Small intestine (tissue), 7 donors: ENCODE data around the gene MEGF11. TPM values are rescaled to one million over a fixed set of nuclear protein-coding genes. Genes with fewer than 3 reads are reported as not detected.

Source experiments
- DNase-seq, 2 donors: peaks; one replicate each; pipeline versions ENCODE4 v3.0.0 to v3.0.0-alpha.2; 2013
- FAIRE-seq: peaks from 2 replicates; lab custom pipeline; 2012; peaks lifted over from hg19 to GRCh38; lab: Jason Lieb, UNC
- H3K27ac ChIP-seq, 3 donors: one replicate each; pipeline ENCODE4 v1.5.1; 2013; ENCODE audit warnings: low read length in 2 of 3, mild to moderate bottlenecking in 2 of 3, control low read depth in 1 of 3, inconsistent platforms in 1 of 3, low read depth in 1 of 3, moderate library complexity in 1 of 3
- H3K27me3 ChIP-seq, 3 donors: one replicate each; pipeline ENCODE4 v1.6.1; 2013; ENCODE audit warnings: low read length in 3 of 3, inconsistent platforms in 1 of 3; ENCODE audit not compliant: control insufficient read depth in 3 of 3, insufficient read depth in 3 of 3
- H3K36me3 ChIP-seq, 3 donors: one replicate each; pipeline ENCODE4 v1.6.1; 2013; ENCODE audit warnings: low read length in 3 of 3, inconsistent platforms in 1 of 3, low read depth in 1 of 3, mild to moderate bottlenecking in 1 of 3, moderate library complexity in 1 of 3; ENCODE audit not compliant: control insufficient read depth in 3 of 3, insufficient read depth in 2 of 3
- H3K4me1 ChIP-seq, 3 donors: one replicate each; pipeline ENCODE4 v1.6.1; 2013; ENCODE audit warnings: low read length in 2 of 3, inconsistent platforms in 1 of 3, low read depth in 1 of 3, mild to moderate bottlenecking in 1 of 3, moderate library complexity in 1 of 3; ENCODE audit not compliant: control insufficient read depth in 3 of 3, insufficient read depth in 2 of 3
- H3K4me3 ChIP-seq, 3 donors: one replicate each; pipeline ENCODE4 v1.5.1; 2013; ENCODE audit warnings: low read length in 3 of 3, control low read depth in 1 of 3, inconsistent platforms in 1 of 3, low read depth in 1 of 3, mild to moderate bottlenecking in 1 of 3, moderate library complexity in 1 of 3
- H3K9me3 ChIP-seq, 2 donors: one replicate each; pipeline ENCODE4 v1.6.1; 2013; ENCODE audit warnings: low read depth in 1 of 2, low read length in 1 of 2; ENCODE audit not compliant: control insufficient read depth in 2 of 2, insufficient read depth in 1 of 2
- WGBS, 3 donors: extraction: QIAGEN DNeasy Blood & Tissue Kit; methylation state at CpG; one replicate each; pipeline ENCODE4 v1.1.7; 2013; 5-methylcytosine and 5-hydroxymethylcytosine counted together
- polyA plus RNA-seq, 4 donors: library from polyadenylated mRNA; stranded (reverse) in 3 of 4; unstranded in 1 of 4; fragments of 200-250 nt in 3 of 4; fragments of 120-200 nt in 1 of 4; gene quantifications; one replicate each; pipeline versions ENCODE4 v1.2.1 to v1.2.3, GENCODE V29; 2013
- donor health status: healthy with polysubstance abuse.
- donor health status: control.
- donor health status: control.
- donor health status: Bipolar disorder and iron deficiency.
- donor health status: healthy.

MEGF11 gene
- polyA plus RNA-seq, 4 donors, result 0.24 to 0.41 TPM; not detected in 2

GRCh38 chr15:66292571-66293418, 39.2 kb upstream of the MEGF11 start:
- FAIRE-seq (no peak), DNase-seq (peak; percentile 12 to 30)

DNA sequence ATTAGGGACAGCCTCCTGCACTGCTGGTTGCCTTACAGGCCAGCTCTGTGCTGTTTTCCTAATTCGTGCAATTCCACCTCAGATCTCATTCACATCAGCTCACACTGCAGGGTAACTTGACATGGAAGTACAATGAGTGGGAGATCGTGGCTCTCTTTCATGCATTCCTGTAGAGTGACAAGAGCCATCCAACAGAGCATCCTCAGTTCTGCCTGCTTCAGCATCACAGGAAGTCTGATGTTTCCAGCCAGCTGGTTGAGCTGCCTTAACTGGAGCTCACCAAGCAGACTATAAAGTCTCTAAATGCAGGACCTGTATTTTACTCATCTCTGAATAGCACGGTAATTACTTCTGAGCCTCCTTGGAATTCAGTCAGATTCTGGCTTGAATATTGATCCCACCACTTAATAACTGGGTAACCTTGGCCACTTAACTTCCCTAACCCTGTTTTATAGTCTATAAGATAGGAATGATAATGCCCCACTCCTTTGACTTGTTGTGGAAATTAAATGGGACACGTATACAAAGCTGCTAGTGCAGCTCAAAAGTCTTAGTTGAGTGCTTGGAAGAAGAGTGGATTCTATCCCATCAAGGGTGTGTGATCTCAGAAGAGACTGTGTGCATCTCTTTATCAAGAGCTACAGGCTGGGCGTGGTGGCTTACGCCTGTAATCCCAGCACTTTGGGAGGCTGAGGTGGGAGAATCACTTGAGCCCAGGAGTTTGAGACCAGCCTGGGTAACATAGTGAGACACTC, 38.4 kb upstream of the MEGF11 start:
- peaks cover 0 to 25% (median 7%) of the 10 kb centered on the region in 3 donors for H3K4me1 ChIP-seq
- no peaks in the 10 kb centered on the region for H3K27me3 ChIP-seq
- FAIRE-seq, result no peak
- DNase-seq, result peak in 1 of 2 donors; percentile 17
- no peak overlapping the region for H3K27ac ChIP-seq
- H3K4me3 ChIP-seq, result peak overlapping the region in 1 of 3 donors; percentile 53
- H3K9me3 ChIP-seq, result no peaks in the 10 kb centered on the region
- 27 to 65% (median 43%) methylated on average over 6 of the region's 6 CpGs for WGBS, 3 donors
- no peaks in the 10 kb centered on the region for H3K36me3 ChIP-seq

More at GRCh38 chr15:66292571-66293418, 39.2 kb upstream of the MEGF11 start:
- no peaks in the 10 kb centered on the region for H3K27me3 ChIP-seq
- peak overlapping the region; percentile 78 to 95 (median 91) for H3K27ac ChIP-seq
- peaks cover 0 to 25% (median 7%) of the 10 kb centered on the region in 3 donors for H3K4me1 ChIP-seq
- H3K9me3 ChIP-seq, result no peaks in the 10 kb centered on the region
- H3K4me3 ChIP-seq, result peak overlapping the region; percentile 53 to 78 (median 60)
- WGBS, 3 donors, result 4 to 16% (median 10%) methylated on average over 21 to 22 of the region's 22 CpGs
- peaks cover 0 to 1% (median 0%) of the 10 kb centered on the region in 3 donors for H3K36me3 ChIP-seq

DNA sequence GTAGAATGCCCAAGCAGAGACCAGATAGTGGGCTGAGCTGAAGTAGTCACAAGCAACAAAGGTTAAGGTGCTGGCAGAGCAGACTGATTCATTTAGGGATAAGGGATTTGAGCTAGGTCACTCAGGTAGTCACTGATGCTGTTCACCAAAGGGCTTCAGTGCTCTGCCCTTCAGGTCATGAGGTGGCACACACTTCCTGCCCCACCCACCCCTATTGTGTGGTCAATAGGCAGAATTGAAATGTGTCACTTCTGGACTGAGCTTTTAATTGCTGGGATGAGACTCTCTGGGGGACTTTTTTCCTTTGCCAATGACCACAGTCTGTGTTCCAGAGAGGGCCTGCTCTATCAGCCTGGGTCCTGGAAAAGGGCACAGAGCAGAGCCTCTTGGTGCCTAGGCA, 37.0 kb upstream of the MEGF11 start:
- H3K4me1 ChIP-seq, result peaks cover 0 to 30% (median 7%) of the 10 kb centered on the region in 3 donors
- FAIRE-seq (no peak), DNase-seq (no peak)
- no peaks in the 10 kb centered on the region for H3K9me3 ChIP-seq
- H3K36me3 ChIP-seq, result no peaks in the 10 kb centered on the region
- H3K27me3 ChIP-seq, result no peaks in the 10 kb centered on the region
- H3K4me3 ChIP-seq, result no peak overlapping the region
- no peak overlapping the region for H3K27ac ChIP-seq

GRCh38 chr15:66290007-66290406, 36.5 kb upstream of the MEGF11 start:
- H3K27me3 ChIP-seq, result no peaks in the 10 kb centered on the region
- no peak for DNase-seq
- no peaks in the 10 kb centered on the region for H3K9me3 ChIP-seq
- H3K36me3 ChIP-seq, result no peaks in the 10 kb centered on the region
- FAIRE-seq, result no peak
- H3K27ac ChIP-seq, result no peak overlapping the region
- peaks cover 0 to 28% (median 7%) of the 10 kb centered on the region in 3 donors for H3K4me1 ChIP-seq
- no peak overlapping the region for H3K4me3 ChIP-seq
- WGBS, 3 donors, result 95 to 99% (median 96%) methylated on average over 3 of the region's 3 CpGs

- Histone ChIP-seq H3K4me3 (no peak overlapping the region), H3K4me1 (peaks cover 0 to 25% (median 5%) of the 10 kb centered on the region in 3 donors), H3K27me3 (no peaks in the 10 kb centered on the region), H3K36me3 (no peaks in the 10 kb centered on the region), H3K27ac (no peak overlapping the region), H3K9me3 (no peaks in the 10 kb centered on the region)
- FAIRE-seq, result no peak
- no peak for DNase-seq
- WGBS, 3 donors, result 65 to 76% (median 74%) methylated on average over 6 of the region's 6 CpGs
Observed at GRCh38 chr15:66288551-66289185, 35.1 kb upstream of the MEGF11 start.

DNA sequence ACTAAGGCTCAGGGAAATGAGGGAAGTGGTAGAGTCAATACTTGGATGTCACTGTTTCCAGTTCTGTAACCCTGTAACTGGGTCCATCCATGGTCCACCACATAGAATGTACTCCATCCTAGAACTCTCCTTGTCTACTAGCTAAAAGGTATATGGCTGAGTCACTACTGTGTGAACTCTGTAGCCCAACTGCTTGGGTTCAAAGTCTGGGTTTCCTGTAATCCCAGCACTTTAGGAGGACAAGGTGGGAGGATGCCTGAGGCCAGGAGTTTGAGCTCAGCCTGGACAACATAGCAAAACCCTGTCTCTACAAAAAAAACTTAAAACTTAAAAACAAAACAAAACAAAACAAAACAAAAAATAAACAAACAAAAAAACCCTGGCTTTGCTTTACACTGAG, 34.5 kb upstream of the MEGF11 start:
- peaks cover 0 to 25% (median 5%) of the 10 kb centered on the region in 3 donors for H3K4me1 ChIP-seq
- no peaks in the 10 kb centered on the region for H3K36me3 ChIP-seq
- H3K27ac ChIP-seq, result no peak overlapping the region
- no peaks in the 10 kb centered on the region for H3K27me3 ChIP-seq
- FAIRE-seq (no peak), DNase-seq (peak; percentile 27 to 77)
- no peaks in the 10 kb centered on the region for H3K9me3 ChIP-seq
- H3K4me3 ChIP-seq, result no peak overlapping the region

GRCh38 chr15:66287461-66288057, 34.0 kb upstream of the MEGF11 start:
- Histone ChIP-seq H3K4me1 (peaks cover 0 to 20% (median 4%) of the 10 kb centered on the region in 3 donors), H3K36me3 (no peaks in the 10 kb centered on the region), H3K27me3 (no peaks in the 10 kb centered on the region), H3K27ac (no peak overlapping the region), H3K4me3 (no peak overlapping the region), H3K9me3 (no peaks in the 10 kb centered on the region)
- 8 to 16% (median 13%) methylated on average over 6 of the region's 6 CpGs for WGBS, 3 donors
- DNase-seq (peak; percentile 33 to 48), FAIRE-seq (peak; percentile 74)
